ENCODE measurements around the gene CDK5.
"Not testable (repeated sequence)": the region's sequence is repeated elsewhere in the genome, so short reads cannot be mapped to it uniquely, and the experiment has no call there.

The CDK5 gene

GRCh38 chr7:151056283-151056665, 1.4 kb downstream of the CDK5 start:
- DNase-seq = no peak

DNA sequence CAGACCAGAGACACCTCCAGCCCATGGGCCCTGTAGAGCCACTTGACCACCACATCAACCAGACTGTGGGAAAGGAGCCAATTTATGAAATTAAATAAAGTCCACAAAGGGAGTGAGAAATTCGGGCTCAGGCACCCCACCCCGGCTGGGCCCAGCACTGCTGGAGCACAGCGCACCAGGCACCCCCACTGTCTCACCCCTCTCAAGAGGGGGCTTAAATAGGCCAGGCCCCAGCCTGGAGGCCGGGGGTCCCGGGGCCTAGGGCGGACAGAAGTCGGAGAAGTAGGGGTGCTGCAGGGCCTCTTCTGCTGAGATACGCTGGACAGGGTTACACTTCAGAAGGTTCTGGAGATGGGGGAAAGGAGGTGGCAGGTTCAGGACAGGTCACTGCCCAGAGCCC, 3.9 kb downstream of the CDK5 start:
- DNase-seq = no peak

- no peak for DNase-seq
Observed at GRCh38 chr7:151053096-151053495, 4.6 kb downstream of the CDK5 start.

- DNase-seq = peak; percentile 35
Observed at GRCh38 chr7:151051108-151051507, 6.6 kb downstream of the CDK5 start.

DNA sequence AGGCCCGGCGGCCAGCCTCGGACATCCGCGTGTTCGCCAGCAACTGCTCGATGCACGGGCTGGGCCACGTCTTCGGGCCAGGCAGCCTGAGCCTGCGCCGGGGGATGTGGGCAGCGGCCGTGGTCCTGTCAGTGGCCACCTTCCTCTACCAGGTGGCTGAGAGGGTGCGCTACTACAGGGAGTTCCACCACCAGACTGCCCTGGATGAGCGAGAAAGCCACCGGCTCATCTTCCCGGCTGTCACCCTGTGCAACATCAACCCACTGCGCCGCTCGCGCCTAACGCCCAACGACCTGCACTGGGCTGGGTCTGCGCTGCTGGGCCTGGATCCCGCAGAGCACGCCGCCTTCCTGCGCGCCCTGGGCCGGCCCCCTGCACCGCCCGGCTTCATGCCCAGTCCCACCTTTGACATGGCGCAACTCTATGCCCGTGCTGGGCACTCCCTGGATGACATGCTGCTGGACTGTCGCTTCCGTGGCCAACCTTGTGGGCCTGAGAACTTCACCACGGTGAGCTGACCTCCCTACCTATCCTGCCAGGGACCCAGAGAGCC, 8.7 kb downstream of the CDK5 start:
- DNase-seq = no peak

GRCh38 chr7:151047976-151048815, 9.5 kb downstream of the CDK5 start, which contains the start of gene ASIC3:
Gene ASIC3, plus strand, starts transcription at chr7:151048531. Its CDS starts 355 bp downstream, at chr7:151048886.
- DNase-seq = no peak

DNA sequence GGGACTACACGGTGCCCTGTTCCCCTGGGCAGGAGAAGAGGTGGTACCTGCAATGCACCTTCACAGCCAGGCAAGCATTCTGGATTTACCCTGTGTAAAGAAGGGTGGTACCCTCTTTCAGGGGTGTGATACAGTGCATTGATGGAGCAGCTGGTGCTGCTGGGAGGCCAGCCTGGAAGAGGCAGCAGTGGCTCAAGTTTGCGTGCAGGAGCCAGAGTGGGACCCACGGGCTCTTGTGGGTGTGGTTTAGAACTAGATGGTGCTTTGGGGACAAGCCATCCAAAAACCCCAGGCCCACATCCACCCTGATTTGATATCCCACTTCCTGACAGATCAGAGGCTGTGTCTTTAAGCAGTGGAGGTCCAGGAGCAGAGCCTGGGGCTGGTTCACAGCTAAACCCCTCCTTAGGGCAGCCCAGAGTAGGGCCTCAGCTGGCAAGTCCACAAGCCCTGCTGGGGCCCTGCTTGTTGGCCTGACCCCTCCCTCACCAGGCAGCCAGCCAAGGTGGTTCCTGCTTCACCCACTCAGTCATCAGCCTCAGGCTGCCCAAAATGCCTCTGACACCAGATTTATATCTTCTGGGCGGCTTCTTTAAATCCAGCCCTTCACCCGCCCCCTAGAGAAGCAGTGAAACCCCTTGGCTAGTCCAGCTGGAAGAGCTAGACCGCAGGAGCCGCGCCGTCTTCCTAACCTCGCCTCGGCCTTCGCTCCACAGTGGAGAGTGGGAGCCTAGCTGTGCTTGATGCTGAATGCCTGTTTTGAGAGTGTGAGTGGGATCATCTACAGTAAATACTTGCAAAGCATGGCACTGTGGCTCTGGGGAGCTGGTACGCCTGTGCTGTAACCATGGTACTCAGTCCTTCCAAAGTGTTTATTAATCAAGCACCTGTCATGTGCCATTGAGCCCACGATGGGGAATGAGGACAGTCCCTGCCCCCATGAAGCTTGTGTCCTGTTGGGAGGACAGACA, 10.8 kb downstream of the CDK5 start:
- no peak for DNase-seq

GRCh38 chr7:151045967-151046366, 11.7 kb downstream of the CDK5 start:
- DNase-seq = no peak

GRCh38 chr7:151045262-151045661, 12.4 kb downstream of the CDK5 start:
- DNase-seq = no peak

DNA sequence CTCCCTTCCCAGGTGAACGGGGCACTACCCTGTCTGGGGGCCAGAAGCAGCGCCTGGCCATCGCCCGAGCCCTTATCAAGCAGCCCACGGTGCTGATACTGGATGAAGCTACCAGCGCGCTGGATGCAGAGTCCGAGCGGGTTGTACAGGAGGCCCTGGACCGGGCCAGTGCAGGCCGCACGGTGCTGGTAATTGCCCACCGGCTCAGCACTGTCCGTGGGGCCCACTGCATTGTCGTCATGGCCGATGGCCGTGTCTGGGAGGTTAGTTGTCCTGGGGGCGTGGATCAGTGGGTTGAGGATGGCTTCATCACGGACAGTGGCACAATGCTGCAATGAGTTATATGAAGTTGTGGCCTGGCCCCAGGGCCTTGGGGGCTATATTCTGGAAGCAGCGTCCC, 13.7 kb downstream of the CDK5 start:
- DNase-seq = no peak

- DNase-seq = not testable (repeated sequence)
Observed at GRCh38 chr7:151043449-151043848, 14.2 kb downstream of the CDK5 start.

DNA sequence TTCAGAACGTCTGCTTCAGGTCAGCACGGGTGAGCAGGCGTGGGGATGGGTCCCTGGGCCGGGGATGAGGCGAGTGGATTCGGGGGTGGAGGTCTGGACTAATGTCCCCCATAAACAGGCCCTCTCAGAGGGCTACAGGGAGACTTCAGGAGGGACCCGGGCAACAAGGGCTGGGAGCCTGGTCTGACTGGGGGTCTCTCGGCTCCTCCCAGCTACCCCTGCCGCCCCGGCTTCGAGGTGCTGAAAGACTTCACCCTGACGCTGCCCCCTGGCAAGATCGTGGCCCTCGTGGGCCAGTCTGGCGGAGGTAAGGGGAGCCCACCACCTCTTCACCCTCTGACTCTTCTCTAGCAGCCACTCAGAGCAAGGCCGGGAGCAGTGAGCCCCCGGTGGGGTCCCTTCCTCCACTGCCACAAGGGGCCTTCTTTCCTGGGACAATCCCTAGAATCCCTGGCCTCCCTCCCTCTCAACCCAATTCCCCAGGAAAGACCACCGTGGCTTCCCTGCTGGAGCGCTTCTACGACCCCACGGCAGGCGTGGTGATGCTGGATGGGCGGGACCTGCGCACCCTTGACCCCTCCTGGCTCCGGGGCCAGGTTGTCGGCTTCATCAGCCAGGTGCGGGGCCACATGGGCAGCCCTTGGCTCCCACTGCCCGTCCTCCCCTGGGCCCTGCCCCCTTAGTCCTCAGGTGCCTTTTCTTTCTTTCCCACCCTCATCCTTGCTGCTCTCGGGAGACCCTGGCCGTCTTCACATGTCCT, 16.9 kb downstream of the CDK5 start:
- DNase-seq = no peak

DNA sequence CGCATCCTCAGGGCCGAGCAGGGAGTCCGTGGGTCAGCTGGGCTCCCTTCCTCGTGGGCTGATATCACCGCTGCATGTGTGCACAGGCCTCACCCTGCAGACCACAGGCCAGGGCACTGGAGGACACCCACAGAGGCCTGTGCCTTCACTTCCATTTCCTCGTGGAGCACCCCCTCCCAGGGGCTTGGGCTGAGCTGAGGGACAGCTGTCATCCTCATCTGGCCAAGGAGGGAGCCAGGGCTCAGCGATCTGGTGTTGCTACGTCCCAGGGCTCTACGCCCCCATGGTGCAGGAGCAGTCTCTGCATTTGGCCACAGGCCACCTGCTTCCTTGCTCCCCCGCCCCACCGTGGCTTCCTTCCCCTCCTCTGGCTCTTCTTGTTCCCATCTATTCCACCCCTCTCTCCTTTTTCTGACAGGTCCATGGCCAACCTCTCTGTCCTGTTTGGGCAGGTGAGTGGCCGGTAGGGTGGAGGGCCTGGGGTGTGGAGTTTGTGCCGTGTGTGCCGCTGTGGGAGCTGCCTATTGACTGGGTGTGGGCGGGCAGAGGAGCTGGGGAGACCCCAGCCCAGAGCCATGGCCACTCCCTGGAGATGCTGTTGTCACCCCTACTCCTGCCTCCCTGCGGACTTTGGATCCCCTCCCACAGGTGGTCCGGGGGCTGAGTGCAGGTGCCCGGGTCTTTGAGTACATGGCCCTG, 17.7 kb downstream of the CDK5 start:
- no peak for DNase-seq

DNA sequence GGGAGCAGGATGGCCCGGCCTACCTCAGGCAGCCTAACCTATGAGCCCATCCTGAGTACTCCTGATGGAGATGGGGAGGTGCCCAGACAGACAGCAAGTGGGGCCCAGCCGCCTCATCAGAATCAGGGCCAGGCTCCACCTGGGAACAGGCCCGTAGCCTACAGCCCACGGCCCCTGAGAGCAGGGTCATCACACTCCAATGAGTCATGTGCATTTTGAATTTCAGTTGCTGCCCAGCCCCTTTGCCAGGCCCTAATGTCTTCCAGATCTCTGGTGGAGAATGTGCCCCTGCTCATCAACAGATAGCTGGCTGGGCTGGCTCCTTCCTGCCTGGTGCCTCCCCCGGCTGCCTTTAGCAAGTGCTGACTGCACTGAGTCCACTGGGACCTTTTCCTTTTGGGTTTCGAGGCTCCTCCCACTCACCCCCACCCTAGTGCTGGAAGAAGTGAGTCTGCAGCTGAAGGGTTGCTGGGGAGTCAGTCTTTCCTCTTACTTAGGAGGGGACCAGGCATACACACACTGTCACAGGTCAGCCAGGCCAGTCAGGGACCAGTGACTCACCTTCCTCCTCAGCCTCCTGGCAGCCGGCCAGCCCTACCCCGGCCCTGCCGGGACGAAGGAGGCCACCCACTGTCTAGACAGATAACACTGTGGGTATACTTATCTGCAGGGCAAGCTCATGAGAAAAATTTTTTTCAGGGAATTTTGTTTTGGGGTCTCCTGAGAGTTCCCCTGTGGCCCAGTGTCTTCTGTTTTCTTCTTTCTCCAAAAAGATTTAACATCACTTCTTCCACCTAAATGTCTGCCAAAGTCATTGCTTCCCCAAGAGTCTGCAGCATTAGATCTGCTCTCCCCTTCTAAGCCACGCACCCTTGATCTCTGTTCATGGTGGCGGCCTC, 18.5 kb downstream of the CDK5 start:
- no peak for DNase-seq

GRCh38 chr7:151035902-151036301, 21.8 kb downstream of the CDK5 start:
- DNase-seq = no peak

DNA sequence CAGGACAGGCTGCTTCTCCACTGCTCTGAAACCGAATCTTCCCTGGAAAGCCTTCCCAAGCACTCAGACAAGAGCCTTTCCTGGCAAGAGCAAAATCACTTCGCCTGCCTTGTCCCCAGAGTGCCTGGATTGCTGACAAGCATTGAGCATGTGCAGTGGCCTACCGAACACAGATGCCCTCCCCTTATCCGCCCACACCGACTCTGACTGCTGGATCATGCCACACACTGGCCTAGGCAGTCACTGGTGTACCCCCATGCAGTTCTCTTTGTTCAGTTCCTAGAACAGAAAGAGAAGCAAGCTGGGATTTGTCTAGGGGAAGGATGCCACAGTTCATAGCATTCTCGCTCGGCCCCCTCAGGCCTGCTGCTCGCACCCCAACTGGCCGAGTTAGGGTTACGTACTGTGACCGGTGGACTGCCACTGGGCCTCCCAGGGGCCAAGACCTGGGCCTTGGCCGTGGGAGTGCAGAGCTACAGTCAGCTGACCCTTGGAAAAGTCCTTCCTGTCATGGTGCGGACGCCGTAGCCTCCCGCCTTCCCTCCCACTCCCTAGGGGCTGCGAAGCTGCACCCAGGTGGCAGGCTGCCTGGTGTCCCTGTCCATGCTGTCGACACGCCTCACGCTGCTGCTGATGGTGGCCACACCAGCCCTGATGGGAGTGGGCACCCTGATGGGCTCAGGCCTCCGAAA, 22.5 kb downstream of the CDK5 start:
- no peak for DNase-seq

- DNase-seq = no peak
Observed at GRCh38 chr7:151034312-151035025, 23.2 kb downstream of the CDK5 start.

DNA sequence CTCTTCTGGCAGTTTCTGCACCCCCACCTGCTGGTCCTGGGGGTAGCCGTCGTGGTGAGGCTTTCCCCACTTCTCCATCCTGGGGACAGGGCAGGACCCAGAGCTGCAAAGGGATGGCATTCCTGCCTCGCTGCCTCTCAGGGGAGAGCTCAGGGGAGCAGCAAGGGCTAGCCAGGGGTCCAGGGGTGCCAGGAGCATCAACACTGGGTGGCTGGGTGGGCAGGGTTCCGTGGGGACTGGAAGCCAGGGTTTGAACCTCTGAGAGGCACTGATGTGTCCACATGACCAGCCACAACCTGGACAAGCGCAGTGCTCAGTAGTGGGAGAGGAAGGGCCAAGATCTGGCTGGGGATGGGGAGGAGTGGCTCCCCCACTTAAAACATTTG, 23.8 kb downstream of the CDK5 start:
- DNase-seq = no peak

Measured in activated effector memory CD4-positive, alpha-beta T cell treated with Interleukin-2 at 50 U/mL for 16 hours (primary cell).